Natural killer cell (primary cell): ENCODE data around the gene RNF7. TPM values are rescaled to one million over a fixed set of nuclear protein-coding genes. Genes with fewer than 3 reads are reported as not detected.

ENCODE experiments used
- ATAC-seq, 3 donors: fragments of 150-1000 bp in 2 of 3; fragments of 200-7000 bp in 1 of 3; cut with Tn5 transposase; 1 replicate in 1 of 3; 2 replicates in 2 of 3; pipeline ENCODE4 v1.10.0; 2021; ENCODE audit warnings: mild to moderate bottlenecking in 2 of 3, moderate library complexity in 2 of 3
- DNase-seq, 2 donors: peaks; one replicate each; pipeline versions ENCODE4 v3.0.0 to v3.0.0-alpha.2; 2013 to 2021; ENCODE audit warnings: mixed read lengths in 1 of 2
- H3K27ac ChIP-seq: one replicate; pipeline ENCODE4 v1.5.1; 2013; ENCODE audit warnings: mild to moderate bottlenecking, low read length
- H3K27me3 ChIP-seq: one replicate; pipeline ENCODE4 v1.6.1; 2013; ENCODE audit warnings: low read length; ENCODE audit not compliant: control insufficient read depth, insufficient read depth
- H3K36me3 ChIP-seq: one replicate; pipeline ENCODE4 v1.6.1; 2013; ENCODE audit warnings: low read length; ENCODE audit not compliant: control insufficient read depth, insufficient read depth
- H3K4me1 ChIP-seq: one replicate; pipeline ENCODE4 v1.6.1; 2013; ENCODE audit warnings: low read length; ENCODE audit not compliant: control insufficient read depth, insufficient read depth
- H3K4me3 ChIP-seq: one replicate; pipeline ENCODE4 v1.5.1; 2013; ENCODE audit warnings: low read length
- H3K9me3 ChIP-seq: one replicate; pipeline ENCODE4 v1.6.1; 2013; ENCODE audit warnings: low read length; ENCODE audit not compliant: control insufficient read depth, insufficient read depth
- H3K27ac Mint-ChIP-seq, 2 donors: one replicate each; pipeline ENCODE4 v1.8.0; 2022; ENCODE audit warnings: mild to moderate bottlenecking in 2 of 2, mixed read lengths in 2 of 2, moderate library complexity in 1 of 2
- H3K27me3 Mint-ChIP-seq, 2 donors: one replicate each; pipeline ENCODE4 v1.8.0; 2022; ENCODE audit warnings: low read depth in 2 of 2, mixed read lengths in 2 of 2
- H3K36me3 Mint-ChIP-seq: one replicate; pipeline ENCODE4 v1.8.0; 2022; ENCODE audit warnings: mixed read lengths
- H3K4me1 Mint-ChIP-seq, 2 donors: one replicate each; pipeline ENCODE4 v1.8.0; 2022; ENCODE audit warnings: mixed read lengths in 2 of 2
- H3K4me3 Mint-ChIP-seq: one replicate; pipeline ENCODE4 v1.8.0; 2022; ENCODE audit warnings: mild to moderate bottlenecking, moderate library complexity, mixed read lengths
- H3K9me3 Mint-ChIP-seq, 2 donors: one replicate each; pipeline ENCODE4 v1.8.0; 2022; ENCODE audit warnings: mixed read lengths in 2 of 2
- CTCF ChIP-seq: fragments of 200-600 bp; IDR thresholded peaks from one replicate; pipeline ENCODE4 v1.8.0; 2022; ENCODE audit warnings: antibody characterized with exemption
- WGBS: methylation state at CpG from one replicate; pipeline ENCODE4 v1.1.7; 2013; ENCODE audit warnings: missing lambda C conversion rate; ENCODE audit not compliant: insufficient coverage; 5-methylcytosine and 5-hydroxymethylcytosine counted together
- intact Hi-C: fragments of 100-400 bp; cut with micrococcal nuclease; formaldehyde crosslinking; loops from one replicate; pipeline ENCODE4 v1.14.2; 2022
- total RNA-seq, 4 donors: library from RNA; stranded (reverse); fragments of 120-200 nt in 1 of 4; gene quantifications; one replicate each; pipeline versions ENCODE4 v1.2.3 to v1.2.4, GENCODE V29; 2013 to 2022

The RNF7 gene
- total RNA-seq, 3 donors from 2014 or later (not counting 1 experiment from before 2014, with no cell fraction given) = 65.0 to 75.0 (median 73.4) TPM

GRCh38 chr3:141735770-141736465, 2.2 kb upstream of the RNF7 start:
- Mint-ChIP-seq H3K36me3 (no peaks in the 10 kb centered on the region), H3K27ac (no peak overlapping the region), H3K4me1 (peaks cover 21 to 30% of the 10 kb centered on the region in 2 donors), H3K27me3 (peaks cover 0 to 7% of the 10 kb centered on the region in 2 donors), H3K4me3 (peak overlapping the region; percentile 30), H3K9me3 (no peaks in the 10 kb centered on the region)
- no peak overlapping the region for H3K27ac ChIP-seq
- H3K27me3 ChIP-seq = no peaks in the 10 kb centered on the region
- H3K36me3 ChIP-seq = no peaks in the 10 kb centered on the region
- H3K4me1 ChIP-seq = peaks cover 4% of the 10 kb centered on the region
- ATAC-seq = no peak
- no peak for TF ChIP-seq CTCF
- intact Hi-C loops = loop anchor here (5.0 kb wide), 2 partner anchors 291 to 711 kb away; partner anchors contain the start of gene XRN1
- no peaks in the 10 kb centered on the region for H3K9me3 ChIP-seq
- no peak for DNase-seq
- WGBS = 93% methylated on average over 7 of the region's 7 CpGs
- H3K4me3 ChIP-seq = no peak overlapping the region

GRCh38 chr3:141737093-141737492, 1.0 kb upstream of the RNF7 start:
- Histone ChIP-seq H3K27me3 (no peaks in the 10 kb centered on the region), H3K4me1 (peaks cover 4% of the 10 kb centered on the region), H3K9me3 (no peaks in the 10 kb centered on the region), H3K27ac (no peak overlapping the region), H3K4me3 (no peak overlapping the region), H3K36me3 (no peaks in the 10 kb centered on the region)
- no peak for TF ChIP-seq CTCF
- H3K36me3 Mint-ChIP-seq = no peaks in the 10 kb centered on the region
- peaks cover 30 to 38% of the 10 kb centered on the region in 2 donors for H3K4me1 Mint-ChIP-seq
- no peak overlapping the region for H3K27ac Mint-ChIP-seq
- H3K4me3 Mint-ChIP-seq = no peak overlapping the region
- H3K9me3 Mint-ChIP-seq = no peaks in the 10 kb centered on the region
- no peak for DNase-seq
- peaks cover 0 to 7% of the 10 kb centered on the region in 2 donors for H3K27me3 Mint-ChIP-seq
- intact Hi-C loops = loop anchor here (5.0 kb wide), 2 partner anchors 290 to 710 kb away; partner anchors contain the start of gene XRN1
- WGBS = 79% methylated on average over 7 of the region's 10 CpGs
- ATAC-seq = no peak

- no peaks in the 10 kb centered on the region for H3K27me3 ChIP-seq
- H3K36me3 ChIP-seq = no peaks in the 10 kb centered on the region
- ATAC-seq (no peak), DNase-seq (no peak)
- no peak for TF ChIP-seq CTCF
- H3K4me1 ChIP-seq = peaks cover 4% of the 10 kb centered on the region
- H3K4me1 Mint-ChIP-seq = peaks cover 35 to 43% of the 10 kb centered on the region in 2 donors
- H3K27ac Mint-ChIP-seq = peak overlapping the region; percentile 96 to 97
- intact Hi-C loops = loop anchor here (1.0 to 5.0 kb wide), 5 partner anchors 138 to 710 kb away; partner anchors contain the start of gene XRN1
- peak overlapping the region; percentile 30 for H3K4me3 ChIP-seq
- H3K27me3 Mint-ChIP-seq = peaks cover 0 to 7% of the 10 kb centered on the region in 2 donors
- peak overlapping the region; percentile 78 for H3K27ac ChIP-seq
- H3K9me3 ChIP-seq = no peaks in the 10 kb centered on the region
- 0% methylated on average over 3 of the region's 3 CpGs for WGBS
- H3K4me3 Mint-ChIP-seq = peak overlapping the region; percentile 100
- H3K9me3 Mint-ChIP-seq = no peaks in the 10 kb centered on the region
- no peaks in the 10 kb centered on the region for H3K36me3 Mint-ChIP-seq
These were observed 448 bp upstream of the RNF7 start for GRCh38 chr3:141737678-141738021.
